HepG2 (cell line): ENCODE results near the gene OR10A2. TPM values are rescaled to one million over a fixed set of nuclear protein-coding genes. Genes with fewer than 3 reads are reported as not detected.

Source experiments
- ATAC-seq: fragments of 200-7000 bp; cut with Tn5 transposase; 3 replicates; pipeline ENCODE4 v1.9.1; 2020; ENCODE audit warnings: mild to moderate bottlenecking, moderate library complexity
- BruUV-seq: library from RNA; stranded (reverse); fragments of 400-500 nt; replicated peaks from 2 replicates; lab custom pipeline; 2021; lab: Mats Ljungman, UMichigan
- CTCF ChIA-PET: fragments of 300-600 bp; formaldehyde crosslinking; extraction: SDS; loops from one replicate; lab custom pipeline; 2021; ENCODE audit warnings: low total read pairs, inconsistent platforms, low intra/inter-chr PET ratio; lab: Yijun Ruan, JAX
- POLR2A ChIA-PET: fragments of 350-600 bp; sonication (Branson Sonifier 250); formaldehyde crosslinking; loops from one replicate; lab custom pipeline; 2020; ENCODE audit warnings: antibody characterized with exemption, inconsistent platforms; lab: Yijun Ruan, JAX
- DNase-seq: peaks from one replicate; pipeline ENCODE4 v3.0.0-alpha.2; 2015; ENCODE audit warnings: low spot score
- FAIRE-seq: peaks from 3 replicates; lab custom pipeline; 2011; peaks lifted over from hg19 to GRCh38; lab: Jason Lieb, UNC
- H2AFZ ChIP-seq: one replicate; pipeline ENCODE4 v1.6.1; 2011; ENCODE audit warnings: low read length, inconsistent platforms
- H3K27ac ChIP-seq: fragments of 300-600 bp; 3 replicates; pipeline ENCODE4 v1.8.0; 2011; ENCODE audit warnings: mixed run types, mild to moderate bottlenecking, mixed read lengths, low read length, inconsistent platforms; ENCODE audit not compliant: insufficient read depth; ENCODE audit errors: extremely low read length
- H3K27me3 ChIP-seq, 2 experiments: fragments of 200-600 bp in 1 of 2; 2 replicates in 1 of 2; 3 replicates in 1 of 2; pipeline versions ENCODE4 v1.6.0 to v1.8.0; 2011; ENCODE audit warnings: low read length in 2 of 2, mild to moderate bottlenecking in 2 of 2, moderate library complexity in 2 of 2, inconsistent platforms in 1 of 2; ENCODE audit not compliant: insufficient read depth in 2 of 2, control insufficient read depth in 1 of 2
- H3K36me3 ChIP-seq, 2 experiments: fragments of 200-600 bp in 1 of 2; replicated peaks in 1 of 2; 2 replicates in 1 of 2; 3 replicates in 1 of 2; pipeline versions ENCODE4 v1.5.1 to v1.8.0; 2011; ENCODE audit warnings: low read length in 2 of 2, inconsistent platforms in 1 of 2; ENCODE audit not compliant: insufficient read depth in 2 of 2, control insufficient read depth in 1 of 2
- H3K4me1 ChIP-seq: 2 replicates; pipeline ENCODE4 v1.5.1; 2012; ENCODE audit warnings: low read length, inconsistent platforms; ENCODE audit not compliant: insufficient read depth
- H3K4me2 ChIP-seq: 2 replicates; pipeline ENCODE4 v1.6.0; 2011; ENCODE audit warnings: low read depth, low read length, inconsistent platforms
- H3K4me3 ChIP-seq, 3 experiments: fragments of 200-600 bp in 1 of 3; sonication (generic), shearing (Covaris generic) in 1 of 3; replicated peaks in 1 of 3; 2 replicates each; pipeline ENCODE4 v1.5.1; 2011 to 2016; ENCODE audit warnings: low read length in 3 of 3, inconsistent platforms in 2 of 3, low read depth in 2 of 3, mild to moderate bottlenecking in 2 of 3, control low read depth in 1 of 3, mixed read lengths in 1 of 3; ENCODE audit not compliant: insufficient read depth in 1 of 3
- H3K79me2 ChIP-seq: one replicate; pipeline ENCODE4 v1.6.1; 2011; ENCODE audit warnings: low read length, inconsistent platforms; ENCODE audit not compliant: insufficient read depth
- H3K9ac ChIP-seq: 2 replicates; pipeline ENCODE4 v1.6.0; 2011; ENCODE audit warnings: mild to moderate bottlenecking, low read depth, low read length, inconsistent platforms; ENCODE audit not compliant: insufficient read depth
- H3K9me3 ChIP-seq: 2 replicates; pipeline ENCODE4 v1.5.1; 2012; ENCODE audit warnings: mild to moderate bottlenecking, low read length
- H4K20me1 ChIP-seq: 2 replicates; pipeline ENCODE4 v1.6.0; 2011; ENCODE audit warnings: inconsistent platforms, mild to moderate bottlenecking, low read length, moderate library complexity; ENCODE audit not compliant: insufficient read depth
- CENPBD1 ChIP-seq: sonication (generic); formaldehyde crosslinking; IDR thresholded peaks from 2 replicates; pipeline ENCODE4 v1.8.0; 2022; ENCODE audit warnings: missing genetic modification reagents, low read depth, mild to moderate bottlenecking, borderline replicate concordance
- ELF4 ChIP-seq: sonication (generic); formaldehyde crosslinking; IDR thresholded peaks from 2 replicates; pipeline ENCODE4 v1.5.0; 2020; ENCODE audit warnings: missing genetic modification reagents, mild to moderate bottlenecking, moderate library complexity, borderline replicate concordance
- ERF ChIP-seq: IDR thresholded peaks from 2 replicates; pipeline ENCODE4 v1.6.1; 2018; ENCODE audit warnings: missing biosample characterization, missing genetic modification reagents
- FOXJ3 ChIP-seq: sonication (generic); formaldehyde crosslinking; IDR thresholded peaks from 2 replicates; pipeline ENCODE4 v1.4.0; 2020; ENCODE audit warnings: missing genetic modification reagents, mild to moderate bottlenecking, borderline replicate concordance
- IKZF4 ChIP-seq: sonication (generic); formaldehyde crosslinking; IDR thresholded peaks from 2 replicates; pipeline ENCODE4 v1.5.1; 2020; ENCODE audit warnings: borderline replicate concordance, mild to moderate bottlenecking, low read depth, missing genetic modification reagents; ENCODE audit errors: not compliant biosample characterization
- PHF8 ChIP-seq: sonication (generic); formaldehyde crosslinking; IDR thresholded peaks from 2 replicates; pipeline ENCODE4 v1.5.0; 2020; ENCODE audit warnings: missing genetic modification reagents
- SNAPC5 ChIP-seq: sonication (generic); formaldehyde crosslinking; IDR thresholded peaks from 2 replicates; pipeline ENCODE4 v1.8.1; 2023; ENCODE audit warnings: mild to moderate bottlenecking, missing genetic modification reagents, borderline replicate concordance
- TIGD3 ChIP-seq: sonication (generic); formaldehyde crosslinking; IDR thresholded peaks from 2 replicates; pipeline ENCODE4 v1.5.1; 2020; ENCODE audit warnings: mild to moderate bottlenecking, missing genetic modification reagents, borderline replicate concordance
- ZBTB21 ChIP-seq: sonication (generic); formaldehyde crosslinking; IDR thresholded peaks from 2 replicates; pipeline ENCODE4 v1.4.0; 2020; ENCODE audit warnings: missing genetic modification reagents
- ZBTB3 ChIP-seq: sonication (generic); formaldehyde crosslinking; IDR thresholded peaks from 2 replicates; pipeline ENCODE4 v1.4.0; 2020; ENCODE audit warnings: low read depth, mild to moderate bottlenecking, moderate library complexity, missing genetic modification reagents, borderline replicate concordance
- ZFP41 ChIP-seq: sonication (generic); formaldehyde crosslinking; IDR thresholded peaks from 2 replicates; pipeline ENCODE4 v1.4.0; 2020; ENCODE audit warnings: mild to moderate bottlenecking, missing genetic modification reagents, borderline replicate concordance
- ZNF552 ChIP-seq: sonication (generic); formaldehyde crosslinking; IDR thresholded peaks from 2 replicates; pipeline ENCODE4 v1.9.0; 2022; ENCODE audit warnings: missing genetic modification reagents, mild to moderate bottlenecking, borderline replicate concordance
- ZNF674 ChIP-seq: sonication (generic); formaldehyde crosslinking; IDR thresholded peaks from 2 replicates; pipeline ENCODE4 v1.5.0; 2020; ENCODE audit warnings: low read depth, mild to moderate bottlenecking, missing genetic modification reagents
- ZSCAN9 ChIP-seq: IDR thresholded peaks from 2 replicates; pipeline ENCODE4 v1.6.1; 2016; ENCODE audit warnings: borderline replicate concordance
- WGBS: methylation state at CpG from one replicate; pipeline ENCODE4 v1.1.6; 2017; ENCODE audit warnings: low lambda C conversion rate; 5-methylcytosine and 5-hydroxymethylcytosine counted together
- in situ Hi-C: cut with HindIII; loops from 2 replicates; pipeline ENCODE4 v1.10.0; 2017; ENCODE audit warnings: low pct_unique_long_range_greater_than_20kb; ENCODE audit not compliant: extremely low pct_ligation_motif_present
- intact Hi-C: fragments of 100-400 bp; cut with micrococcal nuclease; formaldehyde crosslinking; loops from one replicate; pipeline ENCODE4 v1.10.0; 2022; ENCODE audit not compliant: unreplicated experiment
- polyA plus RNA-seq, 8 experiments: library from polyadenylated mRNA; depleted of rRNA in 3 of 8; stranded (reverse) in 7 of 8; unstranded in 1 of 8; fragments of >200 nt; fragmentation: Illumina TruSeq in 4 of 8; extraction: Trizol in 4 of 8; gene quantifications; 2 replicates each; pipeline versions ENCODE4 v1.2.1 to v1.2.3, GENCODE V29; 2011 to 2016; ENCODE audit warnings: low read depth in 4 of 8, missing spikeins in 1 of 8, mixed read lengths in 1 of 8; ENCODE audit not compliant: insufficient read depth in 1 of 8
- total RNA-seq, 5 experiments: library from RNA; depleted of rRNA; stranded (reverse); fragments of >200 nt; fragmentation: Illumina TruSeq; extraction: Trizol; gene quantifications; 2 replicates each; pipeline ENCODE4 v1.2.3, GENCODE V29; 2016; ENCODE audit warnings: low read depth in 1 of 5
- TF ChIP-seq, protein P1 (sequence below): sonication (generic); formaldehyde crosslinking; IDR thresholded peaks from 2 replicates; pipeline ENCODE4 v1.4.0; 2020; ENCODE audit warnings: missing genetic modification reagents, borderline replicate concordance
- TF ChIP-seq, protein P2 (sequence below): sonication (generic); formaldehyde crosslinking; IDR thresholded peaks from 2 replicates; pipeline ENCODE4; 2020; ENCODE audit warnings: missing genetic modification reagents, mild to moderate bottlenecking, borderline replicate concordance

OR10A2 gene
- total and polyA plus RNA-seq, 2 of the 13 experiments (the other 11 are each of a cell fraction or from before 2014, with no cell fraction given), result not detected

GRCh38 chr11:6843670-6844069 is 19.2 kb upstream of the OR10A2 start:
- 0 out of 2 replicates have a peak, but pooled peaks cover 6% of the 10 kb centered on the region for H3K4me1 ChIP-seq
- intact Hi-C loops (no loop called here), in situ Hi-C loops (no loop called here)
- no peak for FAIRE-seq
- no peak for ATAC-seq
- no peaks in the 10 kb centered on the region for H3K36me3 ChIP-seq
- H3K4me3 ChIP-seq, result no peak overlapping the region
- WGBS, result 2% methylated on average over 2 of the region's 2 CpGs
- no peak overlapping the region for H3K4me2 ChIP-seq
- ChIA-PET CTCF (no interaction called here), POLR2A (no interaction called here)
- H3K27me3 ChIP-seq, result peaks cover 0 to 6% of the 10 kb centered on the region in 2 experiments; a peak in 1 of 5 replicates
- no peak for DNase-seq
- no TSS peak for BruUV-seq
- no peaks in the 10 kb centered on the region for H4K20me1 ChIP-seq
- H3K9me3 ChIP-seq, result no peaks in the 10 kb centered on the region
- no peaks in the 10 kb centered on the region for H3K79me2 ChIP-seq
- H3K27ac ChIP-seq, result no peak overlapping the region
- H3K9ac ChIP-seq, result no peak overlapping the region
- no peak overlapping the region for H2AFZ ChIP-seq
- TF ChIP-seq ZFP41 (CRISPR knock-in tag) (no peak), PHF8 (CRISPR knock-in tag) (no peak), ZNF552 (no peak), CENPBD1 (CRISPR knock-in tag) (no peak), SNAPC5 (CRISPR knock-in tag) (no peak), ERF (no peak), ZSCAN9 (CRISPR knock-in tag) (no peak), TIGD3 (no peak), ELF4 (CRISPR knock-in tag) (no peak), IKZF4 (CRISPR knock-in tag) (no peak), ZBTB21 (CRISPR knock-in tag) (no peak), ZNF674 (CRISPR knock-in tag) (no peak), ZBTB3 (CRISPR knock-in tag) (no peak), FOXJ3 (no peak)
- TF ChIP-seq, protein P1, sequence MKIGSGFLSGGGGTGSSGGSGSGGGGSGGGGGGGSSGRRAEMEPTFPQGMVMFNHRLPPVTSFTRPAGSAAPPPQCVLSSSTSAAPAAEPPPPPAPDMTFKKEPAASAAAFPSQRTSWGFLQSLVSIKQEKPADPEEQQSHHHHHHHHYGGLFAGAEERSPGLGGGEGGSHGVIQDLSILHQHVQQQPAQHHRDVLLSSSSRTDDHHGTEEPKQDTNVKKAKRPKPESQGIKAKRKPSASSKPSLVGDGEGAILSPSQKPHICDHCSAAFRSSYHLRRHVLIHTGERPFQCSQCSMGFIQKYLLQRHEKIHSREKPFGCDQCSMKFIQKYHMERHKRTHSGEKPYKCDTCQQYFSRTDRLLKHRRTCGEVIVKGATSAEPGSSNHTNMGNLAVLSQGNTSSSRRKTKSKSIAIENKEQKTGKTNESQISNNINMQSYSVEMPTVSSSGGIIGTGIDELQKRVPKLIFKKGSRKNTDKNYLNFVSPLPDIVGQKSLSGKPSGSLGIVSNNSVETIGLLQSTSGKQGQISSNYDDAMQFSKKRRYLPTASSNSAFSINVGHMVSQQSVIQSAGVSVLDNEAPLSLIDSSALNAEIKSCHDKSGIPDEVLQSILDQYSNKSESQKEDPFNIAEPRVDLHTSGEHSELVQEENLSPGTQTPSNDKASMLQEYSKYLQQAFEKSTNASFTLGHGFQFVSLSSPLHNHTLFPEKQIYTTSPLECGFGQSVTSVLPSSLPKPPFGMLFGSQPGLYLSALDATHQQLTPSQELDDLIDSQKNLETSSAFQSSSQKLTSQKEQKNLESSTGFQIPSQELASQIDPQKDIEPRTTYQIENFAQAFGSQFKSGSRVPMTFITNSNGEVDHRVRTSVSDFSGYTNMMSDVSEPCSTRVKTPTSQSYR (CRISPR knock-in tag), result no peak
- TF ChIP-seq, protein P2, sequence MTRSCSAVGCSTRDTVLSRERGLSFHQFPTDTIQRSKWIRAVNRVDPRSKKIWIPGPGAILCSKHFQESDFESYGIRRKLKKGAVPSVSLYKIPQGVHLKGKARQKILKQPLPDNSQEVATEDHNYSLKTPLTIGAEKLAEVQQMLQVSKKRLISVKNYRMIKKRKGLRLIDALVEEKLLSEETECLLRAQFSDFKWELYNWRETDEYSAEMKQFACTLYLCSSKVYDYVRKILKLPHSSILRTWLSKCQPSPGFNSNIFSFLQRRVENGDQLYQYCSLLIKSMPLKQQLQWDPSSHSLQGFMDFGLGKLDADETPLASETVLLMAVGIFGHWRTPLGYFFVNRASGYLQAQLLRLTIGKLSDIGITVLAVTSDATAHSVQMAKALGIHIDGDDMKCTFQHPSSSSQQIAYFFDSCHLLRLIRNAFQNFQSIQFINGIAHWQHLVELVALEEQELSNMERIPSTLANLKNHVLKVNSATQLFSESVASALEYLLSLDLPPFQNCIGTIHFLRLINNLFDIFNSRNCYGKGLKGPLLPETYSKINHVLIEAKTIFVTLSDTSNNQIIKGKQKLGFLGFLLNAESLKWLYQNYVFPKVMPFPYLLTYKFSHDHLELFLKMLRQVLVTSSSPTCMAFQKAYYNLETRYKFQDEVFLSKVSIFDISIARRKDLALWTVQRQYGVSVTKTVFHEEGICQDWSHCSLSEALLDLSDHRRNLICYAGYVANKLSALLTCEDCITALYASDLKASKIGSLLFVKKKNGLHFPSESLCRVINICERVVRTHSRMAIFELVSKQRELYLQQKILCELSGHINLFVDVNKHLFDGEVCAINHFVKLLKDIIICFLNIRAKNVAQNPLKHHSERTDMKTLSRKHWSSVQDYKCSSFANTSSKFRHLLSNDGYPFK (CRISPR knock-in tag), result no peak
